Sigmoid colon (tissue), 7 donors: Measurements from ENCODE around the gene MSX1. TPM values are rescaled to one million over a fixed set of nuclear protein-coding genes. Genes with fewer than 3 reads are reported as not detected.

Experiments
- DNase-seq: peaks from one replicate; pipeline ENCODE4 v3.0.0-alpha.2; 2019
- H3K27ac ChIP-seq, 4 donors: fragments of 200-600 bp; sonication (generic); one replicate each; pipeline ENCODE4 v1.5.1; 2016 to 2019; ENCODE audit warnings: mild to moderate bottlenecking in 1 of 4
- H3K27me3 ChIP-seq, 3 donors: fragments of 200-600 bp; sonication (generic); one replicate each; pipeline ENCODE4 v1.5.1; 2019; ENCODE audit warnings: mild to moderate bottlenecking in 1 of 3
- H3K36me3 ChIP-seq, 4 donors: fragments of 200-600 bp; sonication (generic); one replicate each; pipeline ENCODE4 v1.5.1; 2016 to 2019
- H3K4me1 ChIP-seq, 4 donors: fragments of 200-600 bp; sonication (generic); one replicate each; pipeline ENCODE4 v1.5.1; 2017 to 2019
- H3K4me3 ChIP-seq, 4 donors: fragments of 200-600 bp; sonication (generic); one replicate each; pipeline ENCODE4 v1.5.1; 2017 to 2019; ENCODE audit warnings: mild to moderate bottlenecking in 2 of 4, moderate library complexity in 1 of 4
- H3K9me3 ChIP-seq, 4 donors: fragments of 200-600 bp in 3 of 4; sonication (generic) in 3 of 4; one replicate each; pipeline versions ENCODE4 v1.5.1 to v1.6.1; 2013 to 2019
- EP300 ChIP-seq, 4 donors: sonication (generic); formaldehyde crosslinking; IDR thresholded peaks; one replicate each; pipeline ENCODE4 v1.6.1; 2017; ENCODE audit warnings: antibody characterized with exemption in 4 of 4
- POLR2A ChIP-seq, 2 donors: fragments of 450-650 bp; IDR thresholded peaks; one replicate each; pipeline ENCODE4 v1.6.1; 2016; ENCODE audit warnings: antibody characterized with exemption in 2 of 2, mild to moderate bottlenecking in 2 of 2, moderate library complexity in 2 of 2
- POLR2AphosphoS5 ChIP-seq, 4 donors: sonication (generic); formaldehyde crosslinking; IDR thresholded peaks; one replicate each; pipeline ENCODE4 v1.6.1; 2017; ENCODE audit warnings: antibody characterized with exemption in 4 of 4
- WGBS, 2 donors: extraction: QIAGEN DNeasy Blood & Tissue Kit; methylation state at CpG; one replicate each; pipeline ENCODE4 v1.1.7; 2013; 5-methylcytosine and 5-hydroxymethylcytosine counted together
- intact Hi-C: fragments of 100-400 bp; cut with DNase I; formaldehyde crosslinking; loops from one replicate; pipeline ENCODE4 v1.15.1; 2023
- polyA plus RNA-seq, 3 donors: library from polyadenylated mRNA; stranded (reverse); fragments of 200-250 nt; gene quantifications; one replicate each; pipeline ENCODE4 v1.2.3, GENCODE V29; 2013
- total RNA-seq, 4 donors: library from RNA; depleted of rRNA; stranded (reverse); fragments of >200 nt; gene quantifications; one replicate each; pipeline ENCODE4 v1.1.0, GENCODE V29; 2016
- TF ChIP-seq, protein P1 (sequence below), 4 experiments: fragments of 450-650 bp in 3 of 4; fragments of 200-600 bp in 1 of 4; IDR thresholded peaks; one replicate each; pipeline ENCODE4 v1.5.1; 2016 to 2019; ENCODE audit warnings: antibody characterized with exemption in 4 of 4, mild to moderate bottlenecking in 3 of 4, moderate library complexity in 2 of 4
- donor health status: healthy with polysubstance abuse.
- donor health status: Bipolar disorder and iron deficiency.
- donor health status: healthy.

Gene MSX1
- total and polyA plus RNA-seq, 7 donors = 0.45 to 7.2 (median 0.99) TPM; not detected in 1

DNA sequence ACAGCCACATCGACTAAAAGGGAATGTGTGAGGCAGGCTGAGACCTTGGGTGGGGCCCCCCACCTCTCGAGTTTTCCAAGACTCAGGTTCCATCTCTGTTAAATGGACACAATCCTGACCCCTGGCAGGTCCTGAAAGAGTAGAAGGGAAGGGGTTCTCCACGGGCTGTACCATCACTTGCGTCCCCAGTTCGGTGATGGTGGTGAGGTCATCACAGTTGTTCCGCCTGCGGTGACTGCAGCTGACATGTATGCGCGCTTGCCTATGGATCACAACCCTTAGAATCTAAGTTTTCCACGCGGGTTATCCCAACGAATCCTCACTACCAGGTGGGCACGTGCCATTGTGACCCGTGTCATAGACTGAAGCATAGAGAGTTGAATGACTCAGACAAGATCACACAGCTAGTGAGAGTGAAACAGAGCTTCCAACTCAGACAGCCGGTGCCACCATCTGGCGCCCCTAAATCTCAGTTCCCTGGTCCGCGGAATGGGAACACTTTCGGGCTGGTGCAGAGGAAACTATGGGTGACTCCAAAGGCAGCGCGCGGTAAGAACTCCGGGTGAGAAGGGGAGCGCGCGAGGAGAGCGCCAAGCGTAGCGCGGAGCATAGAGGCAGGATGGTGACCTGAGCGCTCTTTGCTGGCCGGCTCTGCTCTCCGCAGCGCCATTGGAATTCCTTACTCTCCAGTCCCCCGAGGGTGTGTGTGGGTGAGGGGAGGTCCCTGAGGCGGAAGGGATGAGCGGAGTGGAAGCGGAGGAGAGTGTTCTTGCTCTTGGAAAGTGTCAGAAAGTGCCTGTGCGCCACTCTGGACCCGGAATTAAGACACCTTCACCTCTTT is 10.5 kb downstream of the MSX1 start:
- no peaks in the 10 kb centered on the region for H3K9me3 ChIP-seq
- no peak for DNase-seq
- H3K4me1 ChIP-seq = peaks cover 0 to 57% (median 44%) of the 10 kb centered on the region in 4 donors
- H3K4me3 ChIP-seq = no peak overlapping the region
- peaks cover 73 to 100% (median 100%) of the 10 kb centered on the region in 3 donors for H3K27me3 ChIP-seq
- 5 to 11% methylated on average over 40 of the region's 40 CpGs for WGBS, 2 donors
- TF ChIP-seq POLR2AphosphoS5 (IDR thresholded peaks at IDR 0.05) (peak in 1 of 4 donors; percentile 14), EP300 (IDR thresholded peaks at IDR 0.05) (no peak)
- no peaks in the 10 kb centered on the region for H3K36me3 ChIP-seq
- no peak overlapping the region for H3K27ac ChIP-seq
- intact Hi-C loops = loop anchor here (10.0 kb wide), 1 partner anchor 385 kb away; no protein-coding TSS in a partner anchor

- peaks cover 74 to 100% (median 100%) of the 10 kb centered on the region in 3 donors for H3K27me3 ChIP-seq
- DNase-seq = no peak
- 7 to 14% methylated on average over 26 of the region's 26 CpGs for WGBS, 2 donors
- no peaks in the 10 kb centered on the region for H3K36me3 ChIP-seq
- no peak overlapping the region for H3K4me3 ChIP-seq
- no peak for TF ChIP-seq EP300 (IDR thresholded peaks at IDR 0.05)
- H3K9me3 ChIP-seq = no peaks in the 10 kb centered on the region
- intact Hi-C loops = no loop called here
- no peak overlapping the region for H3K27ac ChIP-seq
- H3K4me1 ChIP-seq = peaks cover 0 to 49% (median 37%) of the 10 kb centered on the region in 4 donors
Observed at GRCh38 chr4:4870576-4871241, 11.2 kb downstream of the MSX1 start.

GRCh38 chr4:4871242-4871572 is 11.7 kb downstream of the MSX1 start:
- DNase-seq = no peak
- H3K36me3 ChIP-seq = no peaks in the 10 kb centered on the region
- no peaks in the 10 kb centered on the region for H3K9me3 ChIP-seq
- peaks cover 0 to 44% (median 32%) of the 10 kb centered on the region in 4 donors for H3K4me1 ChIP-seq
- TF ChIP-seq POLR2AphosphoS5 (IDR thresholded peaks at IDR 0.05) (no peak), EP300 (IDR thresholded peaks at IDR 0.05) (no peak), POLR2A (IDR thresholded peaks at IDR 0.05) (no peak)
- TF ChIP-seq, protein P1, sequence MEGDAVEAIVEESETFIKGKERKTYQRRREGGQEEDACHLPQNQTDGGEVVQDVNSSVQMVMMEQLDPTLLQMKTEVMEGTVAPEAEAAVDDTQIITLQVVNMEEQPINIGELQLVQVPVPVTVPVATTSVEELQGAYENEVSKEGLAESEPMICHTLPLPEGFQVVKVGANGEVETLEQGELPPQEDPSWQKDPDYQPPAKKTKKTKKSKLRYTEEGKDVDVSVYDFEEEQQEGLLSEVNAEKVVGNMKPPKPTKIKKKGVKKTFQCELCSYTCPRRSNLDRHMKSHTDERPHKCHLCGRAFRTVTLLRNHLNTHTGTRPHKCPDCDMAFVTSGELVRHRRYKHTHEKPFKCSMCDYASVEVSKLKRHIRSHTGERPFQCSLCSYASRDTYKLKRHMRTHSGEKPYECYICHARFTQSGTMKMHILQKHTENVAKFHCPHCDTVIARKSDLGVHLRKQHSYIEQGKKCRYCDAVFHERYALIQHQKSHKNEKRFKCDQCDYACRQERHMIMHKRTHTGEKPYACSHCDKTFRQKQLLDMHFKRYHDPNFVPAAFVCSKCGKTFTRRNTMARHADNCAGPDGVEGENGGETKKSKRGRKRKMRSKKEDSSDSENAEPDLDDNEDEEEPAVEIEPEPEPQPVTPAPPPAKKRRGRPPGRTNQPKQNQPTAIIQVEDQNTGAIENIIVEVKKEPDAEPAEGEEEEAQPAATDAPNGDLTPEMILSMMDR (IDR thresholded peaks at IDR 0.05) = no peak
- H3K27me3 ChIP-seq = peaks cover 71 to 100% (median 100%) of the 10 kb centered on the region in 3 donors
- H3K4me3 ChIP-seq = no peak overlapping the region
- WGBS, 2 donors = 4 to 7% methylated on average over 18 of the region's 18 CpGs
- no peak overlapping the region for H3K27ac ChIP-seq
- intact Hi-C loops = no loop called here

GRCh38 chr4:4871573-4872313 is 12.3 kb downstream of the MSX1 start:
- TF ChIP-seq, protein P1 (IDR thresholded peaks at IDR 0.05) = no peak
- TF ChIP-seq POLR2A (IDR thresholded peaks at IDR 0.05) = no peak
- no peak for TF ChIP-seq EP300 (IDR thresholded peaks at IDR 0.05)
- TF ChIP-seq POLR2AphosphoS5 (IDR thresholded peaks at IDR 0.05) = no peak
- intact Hi-C loops = no loop called here
- 5 to 12% methylated on average over 46 of the region's 46 CpGs for WGBS, 2 donors
- H3K9me3 ChIP-seq = no peaks in the 10 kb centered on the region
- peaks cover 66 to 100% (median 95%) of the 10 kb centered on the region in 3 donors for H3K27me3 ChIP-seq
- no peak overlapping the region for H3K4me3 ChIP-seq
- H3K4me1 ChIP-seq = peaks cover 0 to 39% (median 26%) of the 10 kb centered on the region in 4 donors
- DNase-seq = no peak
- no peaks in the 10 kb centered on the region for H3K36me3 ChIP-seq
- no peak overlapping the region for H3K27ac ChIP-seq

GRCh38 chr4:4872314-4872903 is 12.9 kb downstream of the MSX1 start:
- peaks cover 0 to 32% (median 20%) of the 10 kb centered on the region in 4 donors for H3K4me1 ChIP-seq
- intact Hi-C loops = no loop called here
- H3K36me3 ChIP-seq = no peaks in the 10 kb centered on the region
- TF ChIP-seq EP300 (IDR thresholded peaks at IDR 0.05) (no peak), POLR2AphosphoS5 (IDR thresholded peaks at IDR 0.05) (no peak), POLR2A (IDR thresholded peaks at IDR 0.05) (no peak)
- TF ChIP-seq, protein P1 (IDR thresholded peaks at IDR 0.05) = no peak
- DNase-seq = no peak
- H3K4me3 ChIP-seq = no peak overlapping the region
- H3K9me3 ChIP-seq = no peaks in the 10 kb centered on the region
- H3K27me3 ChIP-seq = peaks cover 59 to 100% (median 92%) of the 10 kb centered on the region in 3 donors
- WGBS, 2 donors = 6 to 10% methylated on average over 28 of the region's 28 CpGs
- no peak overlapping the region for H3K27ac ChIP-seq
